D341Med (cell line): Measurements from ENCODE around the gene DHRS7.

Experiments used
- DNase-seq: peaks from one replicate; pipeline ENCODE4 v3.0.0; 2012; ENCODE audit warnings: low spot score

DHRS7 gene

DNA sequence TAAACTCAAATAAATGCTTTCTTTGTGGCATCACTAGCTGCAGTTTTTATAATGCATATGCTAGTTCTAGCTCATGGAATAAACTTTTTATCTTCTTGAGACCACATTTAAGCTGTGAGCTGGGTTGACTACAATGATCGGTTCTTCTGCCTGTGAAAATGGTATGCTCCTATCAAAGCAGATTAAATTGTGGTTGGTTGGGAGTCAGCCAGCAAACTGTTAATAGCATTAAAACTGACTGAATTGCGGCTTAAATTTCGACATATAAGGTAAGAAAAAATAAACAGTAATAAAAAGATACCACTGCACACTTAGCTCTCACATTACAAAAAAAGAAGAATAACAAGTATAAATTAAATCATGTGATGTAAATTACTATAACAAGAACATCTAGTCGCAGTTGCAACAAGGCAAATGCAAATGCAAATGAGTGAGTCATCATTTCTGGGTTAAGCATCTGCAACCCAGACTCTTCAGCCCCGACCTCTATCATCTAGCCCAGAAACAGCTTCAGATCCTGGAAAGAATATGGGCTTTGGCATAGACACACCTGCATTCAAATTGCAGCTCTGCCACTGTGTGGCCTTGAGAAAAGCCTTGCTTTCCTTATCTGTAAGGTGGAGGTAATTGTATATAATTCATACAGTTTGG lies 19.8 kb upstream of the DHRS7 start:
- no peak for DNase-seq

DNA sequence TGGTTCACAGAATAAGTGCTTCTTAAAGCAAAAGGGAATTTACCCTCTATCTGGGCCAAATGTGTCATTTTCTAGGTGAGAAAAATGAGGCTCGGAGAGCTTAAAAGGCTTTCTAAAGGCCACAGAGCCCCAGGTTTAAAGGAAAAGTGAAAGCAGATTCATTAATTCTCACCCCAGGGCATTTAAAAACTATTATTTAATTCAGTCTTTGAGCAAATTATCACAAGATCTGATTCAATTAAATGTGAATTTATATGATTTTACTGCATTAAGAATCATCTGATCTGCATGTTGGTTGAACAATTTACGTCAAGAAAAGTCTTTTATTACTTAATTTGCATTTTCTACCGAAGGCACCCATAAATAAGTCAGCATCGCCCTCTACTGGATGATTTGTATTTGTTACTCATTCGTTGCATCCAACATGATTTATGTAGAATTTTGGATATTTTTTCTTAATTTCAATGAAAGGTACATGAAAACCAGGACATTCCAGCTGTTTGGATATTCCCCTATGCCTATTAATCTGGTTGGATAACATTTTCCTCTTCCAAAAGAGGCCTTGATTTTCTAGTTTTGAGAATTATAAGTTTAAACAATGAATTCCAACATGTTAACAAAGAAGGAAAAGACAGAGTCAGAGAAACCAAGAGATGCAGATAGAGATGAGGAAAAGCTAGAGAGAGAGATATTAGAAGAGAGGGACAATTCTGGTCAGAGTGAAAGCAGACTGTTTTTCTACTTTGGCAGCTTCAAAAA lies 19.1 kb upstream of the DHRS7 start:
- no peak for DNase-seq

DNA sequence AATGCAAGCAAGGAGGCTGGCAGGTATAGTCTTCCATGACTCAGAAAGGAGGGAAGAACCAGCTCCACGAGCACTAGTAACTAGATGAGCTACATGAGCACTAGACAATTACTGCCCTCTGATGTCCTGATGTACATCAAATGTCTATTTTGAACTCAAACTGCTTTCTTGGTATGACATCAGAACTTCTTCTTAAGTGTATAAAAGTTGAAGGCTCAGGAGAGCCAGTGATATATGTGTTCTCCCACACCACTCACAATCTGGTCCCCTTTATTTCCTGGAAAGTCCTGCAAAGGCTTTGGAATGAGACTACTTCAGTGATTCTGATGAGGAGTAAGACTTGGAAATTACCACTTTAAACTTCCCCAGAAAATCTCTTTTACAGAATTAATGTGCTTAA lies 18.5 kb upstream of the DHRS7 start:
- no peak for DNase-seq

DNA sequence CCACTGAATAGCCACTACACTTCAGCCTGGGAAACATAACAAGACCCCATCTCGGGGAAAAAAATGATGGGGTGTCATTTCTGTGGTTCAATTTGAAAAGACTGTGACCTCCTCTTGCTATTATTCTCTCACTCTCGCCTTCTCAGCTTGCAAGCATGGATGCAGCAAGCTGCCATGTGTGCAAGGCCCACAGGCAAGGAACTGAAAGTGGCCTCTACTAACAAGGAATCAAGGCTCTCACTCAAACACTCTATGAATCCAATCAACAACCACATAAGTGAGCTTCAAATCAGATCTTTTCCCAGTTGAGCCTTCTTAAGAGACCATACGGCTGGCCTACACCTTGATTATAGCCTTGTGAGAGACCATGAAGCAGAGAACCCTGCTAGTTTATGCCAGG lies 17.9 kb upstream of the DHRS7 start:
- no peak for DNase-seq

DNA sequence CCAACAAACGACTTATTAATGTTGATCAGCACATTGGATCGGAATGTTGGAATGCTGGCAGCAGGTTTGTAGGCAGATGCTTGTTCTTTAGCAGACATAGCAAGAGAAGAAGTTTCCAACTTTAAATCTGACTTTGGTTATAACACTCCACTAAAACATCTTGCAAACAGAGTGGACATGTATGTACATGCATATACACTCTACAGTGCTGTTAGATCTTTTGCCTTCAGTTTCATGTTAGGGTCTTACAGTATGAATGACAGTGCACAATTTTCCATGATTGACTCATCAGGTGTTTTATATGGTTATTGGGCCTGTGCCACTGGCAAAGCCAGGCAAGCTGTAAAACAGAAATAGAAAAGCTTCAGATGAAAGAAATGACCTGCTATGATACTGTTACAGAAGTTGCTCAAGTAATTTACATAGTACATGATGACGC lies 14.3 kb upstream of the DHRS7 start:
- DNase-seq, result no peak

DNA sequence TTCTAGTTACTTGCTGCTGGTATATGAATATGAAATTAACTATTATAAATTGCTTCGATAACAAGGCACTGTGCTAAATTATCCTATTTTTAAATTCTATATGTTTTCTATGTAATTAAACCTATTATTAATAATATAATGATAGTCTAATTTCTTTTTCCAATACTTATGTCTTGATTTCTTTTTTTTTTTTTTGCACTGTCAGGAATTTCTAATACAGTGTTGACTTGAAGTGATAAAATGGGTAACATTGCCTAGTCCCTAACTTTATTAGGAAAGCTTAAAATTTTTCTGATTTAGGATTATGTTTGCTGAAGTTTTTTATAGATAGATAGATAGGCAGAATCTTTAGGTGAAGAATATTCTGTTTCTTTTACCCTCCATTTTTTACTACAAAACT lies 13.6 kb upstream of the DHRS7 start:
- no peak for DNase-seq

DNA sequence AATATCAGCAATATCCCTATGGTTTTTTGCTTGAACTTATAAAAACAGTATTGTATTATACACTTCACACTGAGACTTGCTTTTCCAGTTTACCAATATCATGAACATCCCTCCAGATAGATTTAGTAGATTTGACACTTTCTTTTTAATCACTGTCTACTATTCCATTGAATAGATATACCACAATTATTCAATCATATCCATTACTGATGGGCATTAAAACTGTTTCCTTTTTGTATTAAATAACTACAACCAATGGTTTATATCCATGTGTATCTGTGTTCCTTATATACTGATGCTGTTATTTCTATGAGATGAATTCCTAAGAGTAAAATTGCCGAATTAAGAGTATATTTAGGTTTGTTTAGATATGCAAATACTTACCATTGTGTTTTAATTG lies 13.0 kb upstream of the DHRS7 start:
- no peak for DNase-seq

DNA sequence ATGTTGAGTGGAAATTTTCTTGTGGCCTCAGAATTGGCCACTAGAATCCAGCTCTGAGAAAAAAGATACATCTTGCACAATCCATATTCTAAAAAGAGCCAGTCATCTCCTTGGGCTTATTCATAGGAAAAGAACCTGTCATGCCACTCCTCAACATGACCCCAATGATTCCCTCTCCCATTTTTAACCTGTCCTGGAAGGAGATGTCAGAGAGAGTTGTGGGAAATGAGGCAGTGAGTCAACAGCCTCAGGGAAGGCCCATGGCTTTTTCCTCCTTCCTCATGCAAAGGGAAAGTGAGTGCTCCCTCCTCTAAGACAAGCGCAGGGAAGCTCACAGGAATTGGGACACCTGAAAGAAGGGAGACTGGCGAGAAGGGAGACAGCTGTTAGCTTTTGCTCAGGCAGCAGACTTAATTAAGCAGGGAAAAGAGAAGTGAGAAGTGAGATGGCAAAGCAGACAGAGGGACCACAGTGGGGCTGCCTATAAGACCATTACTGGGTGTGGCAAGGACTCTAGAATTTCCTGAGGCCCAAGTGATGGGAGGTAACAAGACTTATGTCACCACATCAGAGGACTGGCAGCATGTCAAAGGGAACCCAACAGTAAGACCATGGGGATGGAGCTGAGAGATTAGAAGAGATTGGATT lies 10.2 kb upstream of the DHRS7 start:
- DNase-seq, result no peak

DNA sequence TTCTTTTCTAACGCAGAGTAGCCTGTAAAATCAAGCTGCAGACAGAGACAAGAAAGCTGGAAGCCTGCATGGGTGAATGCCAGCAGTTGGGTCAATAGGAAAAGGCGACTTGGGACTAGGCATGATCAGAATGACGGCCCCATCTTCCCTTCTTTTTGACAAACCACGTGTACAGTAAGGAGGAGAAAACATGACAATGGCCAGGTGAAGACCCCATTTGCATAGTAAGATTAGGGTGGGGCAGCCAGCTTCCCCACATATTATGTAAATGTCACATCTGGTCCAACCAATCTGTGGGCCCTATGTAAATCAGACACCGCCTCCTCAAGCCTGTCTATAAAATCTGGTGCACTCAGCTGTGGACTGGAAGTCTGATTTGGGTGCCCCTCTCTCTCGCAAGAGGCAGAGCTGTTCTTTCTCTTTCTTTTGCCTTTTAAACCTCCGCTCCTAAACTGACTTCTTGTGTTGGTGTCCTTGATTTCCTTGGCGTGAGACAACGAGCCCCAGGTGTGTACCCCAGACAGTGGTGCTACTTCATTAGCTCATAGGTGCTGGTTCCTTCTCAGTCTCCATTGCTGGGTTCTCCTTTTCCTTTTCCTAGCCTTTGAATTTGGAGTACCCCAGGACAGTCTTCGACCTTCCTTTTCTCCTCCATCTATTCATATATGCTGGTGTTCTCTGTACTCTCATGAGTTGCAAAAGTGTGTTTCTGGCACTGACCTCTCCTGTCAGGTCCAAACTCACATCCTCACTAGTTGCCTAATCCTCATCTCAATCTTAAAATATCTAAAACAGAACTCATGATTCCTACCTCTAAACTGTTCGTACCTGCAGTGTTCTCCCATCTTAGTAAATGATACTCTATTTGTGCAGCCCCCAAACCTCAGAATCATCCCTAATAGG lies 9.4 kb upstream of the DHRS7 start:
- DNase-seq, result no peak

DNA sequence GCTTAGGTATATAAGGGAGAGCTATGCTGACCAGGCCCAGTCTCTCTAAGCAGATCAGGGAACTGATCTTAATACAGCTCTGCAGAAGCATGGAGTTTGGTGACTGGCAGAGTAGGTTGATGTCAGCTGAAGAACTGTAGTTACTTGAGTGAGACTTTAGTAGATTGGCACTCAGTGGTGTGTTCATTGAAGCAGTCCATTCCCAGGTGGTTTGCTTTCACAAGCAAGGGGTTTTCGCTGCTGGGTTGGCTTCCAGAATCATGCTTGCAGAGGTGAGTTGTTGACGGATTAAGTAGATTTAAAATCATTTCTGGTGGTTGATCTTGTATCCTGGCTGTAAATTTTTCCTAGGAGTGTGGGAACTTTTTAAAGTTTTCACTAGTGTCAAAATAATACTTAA lies 6.5 kb upstream of the DHRS7 start:
- DNase-seq, result no peak

DNA sequence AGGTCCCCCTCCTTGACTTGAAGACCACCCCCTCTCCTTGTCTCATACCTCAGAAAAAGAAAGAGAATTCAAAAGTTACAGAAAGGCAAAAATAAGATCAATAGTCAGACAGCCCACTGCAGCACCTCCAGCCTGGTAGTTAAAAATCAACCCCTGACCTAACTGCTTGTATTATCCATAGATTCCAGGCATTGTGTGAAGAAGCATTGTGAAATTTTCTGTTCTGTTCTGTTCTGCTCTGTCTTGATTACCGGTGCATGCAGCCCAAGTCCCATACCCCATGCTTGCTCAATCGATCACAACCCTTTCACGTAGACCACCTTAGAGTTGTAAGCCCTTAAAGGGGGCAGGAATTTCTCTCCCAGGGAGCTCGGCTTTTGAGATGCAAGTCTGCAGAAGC lies 5.8 kb upstream of the DHRS7 start:
- no peak for DNase-seq

DNA sequence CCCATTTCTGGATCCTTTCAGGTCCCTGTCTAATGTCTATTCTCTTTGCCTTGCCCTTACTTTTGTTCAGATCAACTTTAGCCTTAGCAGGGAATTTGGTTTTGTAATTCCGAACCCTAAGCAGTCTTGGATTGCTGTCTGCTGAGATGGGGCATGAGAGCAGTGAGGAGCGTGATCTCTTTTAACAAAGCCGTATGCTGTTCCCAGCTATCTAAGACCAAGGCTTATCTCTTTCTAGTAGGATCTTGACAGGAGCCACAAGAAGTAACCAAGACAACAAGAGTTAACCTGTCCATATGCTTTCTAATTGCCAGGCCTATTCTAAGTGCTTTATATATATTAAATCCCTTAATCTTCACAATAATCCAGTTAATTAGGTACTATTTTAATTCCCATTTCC lies 4.5 kb upstream of the DHRS7 start:
- peak; percentile 55 for DNase-seq

DNA sequence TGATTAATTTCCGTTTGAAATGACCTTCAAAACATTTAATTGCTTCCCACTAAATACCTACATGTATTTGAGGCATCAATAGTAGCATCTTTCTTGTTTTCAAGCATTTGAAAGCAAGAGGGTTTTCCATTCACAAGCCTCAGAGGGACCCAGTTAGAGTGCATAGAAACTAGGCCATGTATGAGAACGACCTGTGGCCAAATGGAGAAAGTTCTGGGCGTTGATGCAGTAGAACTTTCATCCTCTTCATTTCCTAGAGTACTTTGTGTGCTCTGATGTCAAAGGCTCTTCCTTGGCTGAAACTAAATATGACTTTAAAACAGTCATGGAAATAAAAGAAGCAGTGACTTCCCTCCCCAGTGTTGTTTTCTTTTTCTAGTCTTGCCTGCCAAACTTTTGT lies 944 bp upstream of the DHRS7 start:
- no peak for DNase-seq

DNA sequence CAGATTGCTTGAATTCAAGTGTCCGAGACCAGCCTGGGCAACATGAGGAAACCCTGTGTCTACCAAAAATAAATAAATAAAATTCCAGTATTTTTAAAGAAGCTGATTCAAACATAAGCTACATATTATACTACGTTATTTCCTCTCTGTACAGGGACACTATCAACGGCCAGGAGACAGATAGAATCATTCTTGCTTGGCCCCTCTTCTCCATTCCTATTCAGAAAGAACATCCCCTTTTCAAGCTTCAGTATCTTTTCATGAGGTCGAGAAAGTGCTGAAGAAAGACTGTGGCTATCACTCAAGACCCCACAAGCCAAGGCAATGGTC lies 314 bp upstream of the DHRS7 start:
- no peak for DNase-seq

DNA sequence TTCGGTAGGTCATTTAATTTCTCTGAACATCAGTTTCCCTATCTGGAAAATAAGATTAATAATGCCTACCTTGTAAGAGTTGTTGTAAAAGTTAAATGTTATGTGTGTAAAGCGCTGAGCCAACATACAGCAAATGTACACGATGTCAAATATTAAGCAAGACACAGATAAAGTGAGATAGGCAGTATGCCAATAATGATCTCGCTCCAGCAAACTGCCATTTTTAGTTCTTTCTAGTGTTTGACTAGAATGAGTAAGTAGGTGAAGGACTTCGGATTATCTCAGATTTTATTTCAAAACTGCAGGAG lies 840 bp downstream of the DHRS7 start:
- DNase-seq, result no peak

DNA sequence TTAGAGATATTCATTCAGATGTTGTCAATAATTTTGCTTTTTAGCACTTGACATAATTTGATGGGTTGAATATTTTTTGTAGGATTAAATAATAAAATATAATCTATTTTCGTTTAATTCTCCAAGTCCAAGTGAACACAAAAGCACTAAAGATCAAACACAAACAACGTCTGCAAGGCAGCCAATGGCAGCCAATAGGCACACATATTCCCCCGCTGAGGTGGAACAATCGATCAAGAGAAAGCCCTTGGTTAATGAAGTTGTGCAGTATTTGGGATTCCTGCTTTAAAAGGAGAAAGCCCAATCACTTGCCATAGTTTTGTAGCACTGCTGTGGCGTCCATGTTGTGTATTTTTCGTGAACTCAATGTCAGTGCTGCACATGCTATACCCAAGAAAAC lies 1.5 kb downstream of the DHRS7 start:
- no peak for DNase-seq

DNA sequence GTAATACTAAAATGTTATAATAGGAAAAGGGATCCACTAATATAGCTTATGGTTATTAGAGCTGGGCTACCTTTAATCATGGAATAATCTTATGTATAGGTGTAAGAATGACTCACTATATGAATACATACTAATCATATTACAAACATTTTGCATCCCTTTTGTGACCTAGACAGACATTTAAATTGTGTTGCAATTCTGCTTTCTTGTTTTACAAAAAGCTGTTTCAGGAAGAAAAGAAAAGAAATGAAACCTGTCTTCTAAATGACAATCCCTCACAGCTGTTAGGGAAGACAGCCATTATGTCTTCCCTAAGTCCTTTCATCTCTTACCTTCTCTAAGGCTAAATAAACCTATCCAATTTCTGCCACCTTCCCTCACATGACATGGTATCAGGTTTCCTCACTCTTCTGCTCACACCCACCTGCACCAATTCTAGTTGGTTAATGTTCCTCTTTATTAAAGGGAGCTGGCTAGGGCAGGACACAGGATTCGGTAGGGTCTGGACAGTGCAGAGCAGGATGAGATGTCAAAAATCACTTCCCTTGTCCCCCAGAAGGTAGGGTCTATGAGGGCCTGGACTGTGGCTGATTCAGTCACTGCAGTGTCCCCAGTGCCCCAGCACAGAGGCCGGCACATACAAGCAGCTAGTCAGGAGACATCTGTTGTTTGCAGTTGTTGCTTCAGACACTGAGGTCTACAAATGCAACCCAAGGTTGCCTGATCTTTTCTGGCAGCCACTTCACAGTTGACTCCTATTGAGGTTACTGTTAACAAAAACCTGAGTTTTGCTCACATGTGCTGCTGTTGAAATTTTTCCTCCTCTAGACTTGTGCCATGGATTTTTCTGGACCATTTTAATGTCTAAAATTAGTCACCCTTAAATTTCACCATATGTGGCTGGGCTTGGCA lies 3.7 kb downstream of the DHRS7 start:
- no peak for DNase-seq

DNA sequence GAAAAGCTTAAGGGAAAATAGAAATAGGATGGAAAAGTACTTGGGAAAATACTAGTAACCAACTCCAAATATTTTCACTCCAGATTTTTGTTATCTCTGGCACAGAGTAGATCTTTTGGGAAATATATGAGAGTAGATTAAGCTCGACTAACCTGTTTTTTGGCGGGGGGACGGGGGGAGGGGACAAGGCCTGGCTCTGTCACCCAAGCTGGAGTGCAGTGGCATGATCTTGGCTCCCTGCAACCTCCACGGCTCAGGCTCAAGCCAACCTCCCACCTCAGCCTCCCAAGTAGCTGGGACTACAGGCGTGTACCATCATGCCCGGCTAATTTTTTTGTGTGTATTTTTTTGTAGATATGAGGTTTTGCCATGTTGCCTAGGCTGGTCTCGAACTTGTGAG lies 4.8 kb downstream of the DHRS7 start:
- no peak for DNase-seq

DNA sequence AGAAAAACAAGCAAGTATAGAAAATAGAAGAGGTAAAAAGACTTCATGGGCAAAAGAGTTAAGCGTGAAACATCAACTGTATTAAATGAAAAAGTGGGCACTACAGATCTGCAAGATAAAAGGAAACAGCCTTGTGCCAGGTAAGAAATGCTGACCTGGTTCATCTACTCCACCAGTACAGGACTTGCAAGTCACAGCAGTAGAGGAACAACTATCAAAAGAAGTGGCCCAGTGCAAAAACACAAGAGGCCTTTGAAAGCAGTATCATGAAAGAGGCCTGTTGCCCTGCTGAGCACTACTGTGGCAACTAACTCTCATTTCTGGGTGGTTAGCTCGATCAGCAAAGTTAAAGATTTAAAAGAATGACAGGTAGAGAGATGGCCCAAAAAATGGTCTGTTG lies 10.5 kb downstream of the DHRS7 start:
- DNase-seq, result no peak

DNA sequence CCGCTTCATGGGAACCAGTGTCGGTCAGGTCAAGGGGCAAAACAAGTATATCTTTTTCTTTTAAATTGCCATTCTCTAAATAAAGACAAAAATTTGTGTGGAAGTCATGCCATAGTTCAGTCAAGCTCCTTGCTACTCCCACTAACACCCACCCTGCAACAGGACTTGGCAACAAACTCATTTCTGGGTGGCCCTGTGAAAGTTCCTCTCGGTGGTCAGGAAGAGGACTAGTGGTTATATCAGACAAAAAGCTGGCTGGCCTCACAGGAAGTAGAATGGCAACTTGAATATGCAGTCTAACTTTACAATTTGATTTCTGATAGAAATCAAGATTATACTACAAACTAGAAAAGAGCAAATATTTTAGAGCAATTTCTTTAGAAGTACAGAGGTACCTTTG lies 11.2 kb downstream of the DHRS7 start:
- DNase-seq, result no peak

DNA sequence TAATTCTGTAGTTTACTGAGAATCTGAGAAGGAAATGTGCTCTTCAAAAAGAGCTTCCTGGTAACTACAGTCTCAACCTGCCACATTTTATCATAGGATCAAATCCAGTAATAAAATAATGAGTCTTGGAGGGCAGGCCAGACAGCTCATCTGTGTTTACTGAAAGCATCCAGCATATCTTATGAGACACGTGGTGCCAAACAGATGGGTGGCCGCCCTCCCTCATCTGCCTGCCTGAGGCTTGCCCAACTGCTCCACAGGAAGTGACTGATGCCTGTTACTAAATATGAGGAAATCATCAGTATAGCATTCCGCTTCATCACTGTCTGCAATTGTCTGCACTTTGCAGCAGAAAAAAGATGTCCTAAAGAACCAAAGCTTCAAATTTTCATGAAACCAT lies 13.5 kb downstream of the DHRS7 start:
- peak; percentile 77 for DNase-seq

DNA sequence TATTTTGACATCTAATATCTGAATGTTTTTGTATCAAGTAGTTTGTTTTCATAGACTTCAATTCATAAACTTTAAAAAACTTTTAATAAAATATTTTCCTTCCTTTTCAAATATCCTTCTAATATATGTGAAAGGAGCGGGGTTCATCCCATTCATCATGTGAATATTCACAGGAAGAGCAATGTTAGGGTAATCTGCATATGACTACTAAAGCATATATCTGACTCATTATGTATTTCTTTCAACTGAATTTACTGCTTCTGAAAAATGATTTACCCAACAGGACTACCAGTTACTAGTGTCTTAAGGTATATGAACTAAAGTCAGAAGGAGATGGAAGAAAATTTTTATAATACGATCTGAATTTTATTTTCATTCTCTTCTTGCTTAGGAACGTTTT lies 30.5 kb downstream of the DHRS7 start:
- no peak for DNase-seq
